Vagina (tissue), 2 donors: ENCODE measurements around the gene KCNN3. TPM values are rescaled to one million over a fixed set of nuclear protein-coding genes. Genes with fewer than 3 reads are reported as not detected.

Experiments
- DNase-seq, 2 donors: peaks; one replicate each; pipeline ENCODE4 v3.0.0-alpha.2; 2017; ENCODE audit errors: extremely low spot score in 2 of 2
- H3K27ac ChIP-seq: fragments of 200-600 bp; sonication (generic); one replicate; pipeline ENCODE4 v1.5.1; 2019
- H3K27me3 ChIP-seq: fragments of 200-600 bp; sonication (generic); one replicate; pipeline ENCODE4 v1.5.1; 2019
- H3K36me3 ChIP-seq, 2 donors: fragments of 200-600 bp; sonication (generic); one replicate each; pipeline ENCODE4 v1.5.1; 2017 to 2019
- H3K4me1 ChIP-seq: fragments of 200-600 bp; sonication (generic); one replicate; pipeline ENCODE4 v1.5.1; 2019
- H3K4me3 ChIP-seq, 2 donors: fragments of 200-600 bp; sonication (generic); 1 replicate in 1 of 2; 2 replicates in 1 of 2; pipeline ENCODE4 v1.5.1; 2016 to 2019
- H3K9me3 ChIP-seq: fragments of 200-600 bp; sonication (generic); one replicate; pipeline ENCODE4 v1.5.1; 2019
- POLR2A ChIP-seq, 2 donors: fragments of 450-650 bp; IDR thresholded peaks; one replicate each; pipeline ENCODE4 v1.6.1; 2017; ENCODE audit warnings: antibody characterized with exemption in 2 of 2, mild to moderate bottlenecking in 2 of 2, moderate library complexity in 2 of 2
- POLR2AphosphoS5 ChIP-seq, 2 donors: sonication (generic); formaldehyde crosslinking; IDR thresholded peaks; one replicate each; pipeline ENCODE4 v1.9.0; 2017; ENCODE audit warnings: antibody characterized with exemption in 2 of 2, mild to moderate bottlenecking in 2 of 2, low read depth in 1 of 2; ENCODE audit not compliant: insufficient read depth in 1 of 2
- intact Hi-C: fragments of 100-400 bp; cut with DNase I; formaldehyde crosslinking; loops from one replicate; pipeline ENCODE4 v1.15.1; 2023
- total RNA-seq: library from RNA; depleted of rRNA; stranded (reverse); fragments of >200 nt; gene quantifications from one replicate; pipeline ENCODE4 v1.2.3, GENCODE V29; 2016
- TF ChIP-seq, protein P1 (sequence below), 3 experiments: fragments of 450-650 bp in 2 of 3; fragments of 200-600 bp in 1 of 3; sonication (generic) in 1 of 3; IDR thresholded peaks; one replicate each; pipeline ENCODE4 v1.5.1; 2017 to 2019; ENCODE audit warnings: antibody characterized with exemption in 3 of 3, mild to moderate bottlenecking in 2 of 3, moderate library complexity in 2 of 3

The KCNN3 gene
- total RNA-seq, 1 donor from 2014 or later = 7.4 TPM

DNA sequence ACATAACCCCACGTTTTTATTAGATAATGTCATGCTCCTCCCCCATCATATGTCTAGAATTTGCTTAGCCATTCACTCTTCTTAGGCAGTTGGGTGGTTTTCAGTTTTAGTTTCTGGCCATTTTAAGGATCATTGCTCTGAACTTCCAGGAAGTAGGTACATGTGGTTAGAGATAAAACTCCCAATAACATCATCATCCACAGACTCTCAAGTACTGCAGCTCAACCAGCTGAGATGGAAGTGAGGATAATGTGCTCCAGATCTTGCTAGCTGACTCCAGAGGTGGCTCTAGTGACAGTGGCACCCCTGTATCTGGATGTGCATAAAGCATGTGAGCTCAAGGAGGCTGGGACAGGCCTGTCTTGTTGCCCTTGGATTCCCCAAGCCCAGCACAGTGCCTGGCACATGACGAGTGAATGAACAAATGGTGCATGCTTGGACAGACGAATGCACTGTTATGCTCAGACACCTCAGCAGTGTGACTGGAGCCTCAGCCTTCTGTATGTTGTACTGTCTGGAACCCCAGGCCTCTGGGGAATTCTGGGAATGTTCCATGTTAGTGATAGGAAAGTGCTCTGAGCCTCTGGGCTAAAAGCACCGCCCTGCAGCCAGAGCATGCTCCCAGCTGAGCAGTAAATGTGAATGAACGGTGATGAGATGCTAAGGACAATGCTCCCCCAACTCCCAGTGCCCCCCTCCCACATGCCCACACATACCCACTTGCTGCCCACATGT lies 16.4 kb upstream of the KCNN3 start:
- no peak overlapping the region for H3K4me3 ChIP-seq
- H3K9me3 ChIP-seq = no peaks in the 10 kb centered on the region
- H3K4me1 ChIP-seq = no peaks in the 10 kb centered on the region
- H3K36me3 ChIP-seq = no peaks in the 10 kb centered on the region
- H3K27ac ChIP-seq = no peak overlapping the region
- no peaks in the 10 kb centered on the region for H3K27me3 ChIP-seq
- TF ChIP-seq POLR2AphosphoS5 (IDR thresholded peaks at IDR 0.05; ENCODE audit: insufficient read depth in 1 of 2, low read depth in 1 of 2) (no peak), POLR2A (IDR thresholded peaks at IDR 0.05) (no peak)
- TF ChIP-seq, protein P1, sequence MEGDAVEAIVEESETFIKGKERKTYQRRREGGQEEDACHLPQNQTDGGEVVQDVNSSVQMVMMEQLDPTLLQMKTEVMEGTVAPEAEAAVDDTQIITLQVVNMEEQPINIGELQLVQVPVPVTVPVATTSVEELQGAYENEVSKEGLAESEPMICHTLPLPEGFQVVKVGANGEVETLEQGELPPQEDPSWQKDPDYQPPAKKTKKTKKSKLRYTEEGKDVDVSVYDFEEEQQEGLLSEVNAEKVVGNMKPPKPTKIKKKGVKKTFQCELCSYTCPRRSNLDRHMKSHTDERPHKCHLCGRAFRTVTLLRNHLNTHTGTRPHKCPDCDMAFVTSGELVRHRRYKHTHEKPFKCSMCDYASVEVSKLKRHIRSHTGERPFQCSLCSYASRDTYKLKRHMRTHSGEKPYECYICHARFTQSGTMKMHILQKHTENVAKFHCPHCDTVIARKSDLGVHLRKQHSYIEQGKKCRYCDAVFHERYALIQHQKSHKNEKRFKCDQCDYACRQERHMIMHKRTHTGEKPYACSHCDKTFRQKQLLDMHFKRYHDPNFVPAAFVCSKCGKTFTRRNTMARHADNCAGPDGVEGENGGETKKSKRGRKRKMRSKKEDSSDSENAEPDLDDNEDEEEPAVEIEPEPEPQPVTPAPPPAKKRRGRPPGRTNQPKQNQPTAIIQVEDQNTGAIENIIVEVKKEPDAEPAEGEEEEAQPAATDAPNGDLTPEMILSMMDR (IDR thresholded peaks at IDR 0.05) = no peak
- intact Hi-C loops = loop anchor here (10.0 kb wide), 1 partner anchor 222 kb away; no protein-coding TSS in a partner anchor
- no peak for DNase-seq

DNA sequence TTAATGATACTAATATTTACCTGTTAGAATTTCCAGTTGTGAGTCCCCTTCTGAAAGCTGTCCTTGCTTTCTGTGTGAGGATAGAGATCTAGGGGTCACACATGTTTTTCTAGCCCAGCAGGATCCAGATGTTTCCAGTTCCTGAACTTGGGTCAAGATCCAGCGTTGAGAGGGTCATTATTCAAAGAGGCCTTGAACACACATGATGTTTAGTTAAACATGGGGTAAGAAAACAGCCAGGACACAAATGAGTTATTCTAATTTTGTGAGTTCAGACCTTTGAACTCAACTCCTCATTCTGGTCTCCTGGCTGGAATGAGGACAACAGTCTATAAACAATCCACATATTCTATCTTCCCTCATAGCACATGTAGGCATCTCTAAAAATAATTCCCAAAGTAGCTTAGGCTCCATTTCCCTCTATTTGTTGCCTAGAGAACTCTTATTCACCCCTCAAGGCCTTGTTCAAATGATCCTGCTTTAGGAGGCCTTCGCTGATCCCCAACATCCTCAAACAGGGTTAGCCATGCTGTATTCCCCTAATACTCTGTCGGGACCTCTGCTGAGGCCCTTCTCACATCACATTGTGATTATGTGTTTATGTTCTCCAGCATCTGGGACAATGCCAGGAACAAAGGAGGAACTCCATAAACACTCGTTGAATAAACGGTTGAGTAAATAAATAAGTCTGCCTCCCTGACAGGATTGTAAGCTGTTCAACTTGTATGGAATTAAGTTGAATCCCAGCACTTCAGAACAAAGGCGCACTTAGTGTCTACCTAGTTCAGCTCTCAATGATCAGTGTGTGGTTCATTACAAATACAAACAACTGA lies 15.0 kb upstream of the KCNN3 start:
- Histone ChIP-seq H3K9me3 (no peaks in the 10 kb centered on the region), H3K4me1 (no peaks in the 10 kb centered on the region), H3K36me3 (no peaks in the 10 kb centered on the region), H3K27ac (peak overlapping the region; percentile 30), H3K27me3 (no peaks in the 10 kb centered on the region), H3K4me3 (no peak overlapping the region)
- intact Hi-C loops = loop anchor here (5.0 to 10.0 kb wide), 2 partner anchors 220 to 403 kb away; no protein-coding TSS in a partner anchor
- no peak for DNase-seq
- TF ChIP-seq POLR2AphosphoS5 (IDR thresholded peaks at IDR 0.05; ENCODE audit: insufficient read depth in 1 of 2, low read depth in 1 of 2) (no peak), POLR2A (IDR thresholded peaks at IDR 0.05) (no peak)
- TF ChIP-seq, protein P1 (IDR thresholded peaks at IDR 0.05) = no peak

DNA sequence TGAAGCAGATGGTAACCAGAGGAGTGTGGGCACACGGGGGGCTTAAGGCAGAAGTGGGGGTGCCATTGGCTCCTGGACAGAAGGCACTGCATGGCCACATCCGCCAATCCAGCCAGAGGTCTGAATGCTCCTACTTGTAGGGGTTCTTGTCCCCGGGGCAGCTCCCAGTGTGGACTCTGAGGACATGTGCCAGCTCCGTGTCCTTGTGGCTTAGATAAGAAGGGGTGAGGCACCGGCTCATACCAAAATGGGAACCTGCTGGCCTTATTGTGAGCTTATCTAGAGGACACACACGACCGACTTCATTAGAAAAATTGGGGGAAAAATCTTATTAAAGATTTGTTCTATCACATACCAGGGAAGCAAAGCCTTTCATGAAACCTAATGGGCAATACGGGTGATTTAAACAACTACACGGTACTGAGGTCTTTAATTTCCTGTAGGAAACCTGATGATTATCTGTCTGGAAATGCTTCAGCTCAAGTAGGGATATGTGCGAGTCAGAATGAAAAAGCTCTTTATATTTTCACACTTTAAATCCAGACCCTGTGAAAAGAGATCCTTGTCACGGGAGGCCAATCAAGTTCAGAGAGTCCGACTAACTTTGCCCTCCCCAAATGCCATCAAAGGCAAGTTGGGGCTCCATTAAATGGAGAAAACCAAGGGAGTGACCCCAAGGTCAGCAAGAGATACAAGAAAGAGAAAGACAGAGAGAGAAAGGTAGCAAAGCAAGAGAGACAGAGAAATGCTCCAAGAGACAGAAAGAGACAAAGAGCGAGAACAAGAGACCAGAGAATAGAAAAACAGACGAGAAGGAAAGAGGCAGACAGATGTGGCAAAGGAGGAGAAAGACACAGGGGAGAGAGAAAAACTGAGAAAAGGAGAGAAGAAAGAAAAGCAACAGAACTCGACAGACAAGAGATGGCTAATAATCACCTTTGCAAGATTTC lies 14.1 kb upstream of the KCNN3 start:
- no peak overlapping the region for H3K4me3 ChIP-seq
- intact Hi-C loops = loop anchor here (5.0 to 10.0 kb wide), 2 partner anchors 219 to 402 kb away; no protein-coding TSS in a partner anchor
- H3K36me3 ChIP-seq = no peaks in the 10 kb centered on the region
- H3K27ac ChIP-seq = no peak overlapping the region
- no peaks in the 10 kb centered on the region for H3K9me3 ChIP-seq
- peak in 1 of 2 donors; percentile 62 for DNase-seq
- H3K4me1 ChIP-seq = no peaks in the 10 kb centered on the region
- no peaks in the 10 kb centered on the region for H3K27me3 ChIP-seq
- no peak for TF ChIP-seq POLR2A (IDR thresholded peaks at IDR 0.05)
- no peak for TF ChIP-seq POLR2AphosphoS5 (IDR thresholded peaks at IDR 0.05; ENCODE audit: insufficient read depth in 1 of 2, low read depth in 1 of 2)
- TF ChIP-seq, protein P1 (IDR thresholded peaks at IDR 0.05) = no peak

DNA sequence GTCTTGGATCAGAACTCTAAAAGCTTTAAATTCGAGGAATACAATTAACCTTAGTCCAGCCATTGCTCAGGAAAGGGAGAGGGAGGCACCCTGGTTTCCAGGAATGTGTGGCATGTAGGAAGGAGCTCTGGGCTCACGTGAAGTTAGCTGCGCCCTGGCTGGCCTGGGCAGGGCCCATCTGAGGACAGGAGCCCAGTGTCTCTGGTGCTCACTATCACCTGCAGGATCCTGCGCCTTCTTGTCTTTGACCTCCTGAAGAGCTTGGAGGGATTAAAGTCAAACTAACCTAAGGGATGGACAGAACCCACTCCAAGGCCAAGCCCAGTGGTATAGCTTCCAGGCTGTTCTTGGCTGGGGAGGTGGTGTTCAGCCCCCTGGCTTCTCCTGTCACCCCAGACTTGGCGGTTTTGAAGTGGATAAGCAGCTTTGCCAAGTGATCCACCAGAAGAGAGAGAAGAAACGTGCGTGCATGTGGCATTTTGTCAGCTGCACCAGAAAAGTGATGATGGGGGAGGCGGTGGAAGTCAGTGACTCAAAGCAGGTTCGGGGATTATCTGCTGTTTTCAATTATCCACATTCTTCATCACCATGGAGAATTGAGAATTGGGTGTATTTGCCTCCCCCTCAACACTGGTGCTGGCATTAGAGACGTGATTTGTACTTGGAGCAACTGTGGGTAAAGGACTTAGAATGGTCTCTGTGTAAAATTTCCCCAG lies 11.9 kb upstream of the KCNN3 start:
- no peak for DNase-seq
- H3K4me3 ChIP-seq = no peak overlapping the region
- peaks cover 4% of the 10 kb centered on the region for H3K4me1 ChIP-seq
- no peaks in the 10 kb centered on the region for H3K36me3 ChIP-seq
- intact Hi-C loops = loop anchor here (5.0 to 10.0 kb wide), 2 partner anchors 217 to 400 kb away; no protein-coding TSS in a partner anchor
- no peaks in the 10 kb centered on the region for H3K27me3 ChIP-seq
- no peak overlapping the region for H3K27ac ChIP-seq
- TF ChIP-seq POLR2A (IDR thresholded peaks at IDR 0.05) (no peak), POLR2AphosphoS5 (IDR thresholded peaks at IDR 0.05; ENCODE audit: insufficient read depth in 1 of 2, low read depth in 1 of 2) (no peak)
- TF ChIP-seq, protein P1 (IDR thresholded peaks at IDR 0.05) = no peak
- H3K9me3 ChIP-seq = no peaks in the 10 kb centered on the region
